IPS DF 6.9 (cell line): Measurements from ENCODE around the gene KBTBD4.
"Not testable (repeated sequence)": the region's sequence is repeated elsewhere in the genome, so short reads cannot be mapped to it uniquely, and the experiment has no call there.

ENCODE experiments used
- DNase-seq: peaks from one replicate; pipeline ENCODE4 v3.0.0-alpha.2; 2013; ENCODE audit warnings: low read depth, low spot score
- H3K27ac ChIP-seq: one replicate; pipeline ENCODE4 v1.5.1; 2013; ENCODE audit warnings: low read length, control low read depth
- H3K27me3 ChIP-seq: 2 replicates; pipeline ENCODE4 v1.6.1; 2013; ENCODE audit warnings: mild to moderate bottlenecking, low read length; ENCODE audit not compliant: control insufficient read depth, insufficient read depth
- H3K36me3 ChIP-seq: 2 replicates; pipeline ENCODE4 v1.6.1; 2013; ENCODE audit warnings: low read length; ENCODE audit not compliant: control insufficient read depth, insufficient read depth
- H3K4me1 ChIP-seq: 2 replicates; pipeline ENCODE4 v1.6.1; 2013; ENCODE audit warnings: low read length; ENCODE audit not compliant: control insufficient read depth, insufficient read depth
- H3K4me3 ChIP-seq: 2 replicates; pipeline ENCODE4 v1.5.1; 2013; ENCODE audit warnings: mild to moderate bottlenecking, low read length
- H3K9me3 ChIP-seq: 2 replicates; pipeline ENCODE4 v1.6.1; 2013; ENCODE audit warnings: low read length, inconsistent platforms; ENCODE audit not compliant: control insufficient read depth, insufficient read depth
- WGBS: extraction: QIAGEN DNeasy Blood & Tissue Kit; methylation state at CpG from one replicate; pipeline ENCODE4 v1.1.7; 2013; ENCODE audit warnings: mixed read lengths, missing lambda C conversion rate; ENCODE audit not compliant: insufficient read length, insufficient coverage; 5-methylcytosine and 5-hydroxymethylcytosine counted together

The KBTBD4 gene

DNA sequence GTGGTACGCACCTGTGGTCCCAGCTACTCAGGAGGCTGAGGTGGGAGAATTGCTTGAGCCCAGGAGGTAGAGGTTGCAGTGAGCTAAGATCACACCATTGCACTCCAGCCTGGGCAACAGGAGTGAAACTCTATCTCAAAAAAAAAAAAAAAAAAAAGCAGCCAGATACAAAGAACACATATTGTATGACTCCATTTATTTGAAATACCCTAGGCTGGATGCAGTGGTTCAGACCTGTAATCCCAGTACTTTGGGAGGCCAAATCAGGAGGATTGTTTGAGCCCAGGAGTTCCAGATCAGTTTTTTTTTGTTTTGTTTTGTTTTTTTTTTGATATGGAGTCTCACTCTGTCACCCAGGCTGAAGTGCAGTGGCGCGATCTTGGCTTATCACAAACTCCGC lies 16.4 kb downstream of the KBTBD4 start:
- H3K9me3 ChIP-seq, H3K27ac ChIP-seq, DNase-seq, H3K4me3 ChIP-seq, H3K27me3 ChIP-seq, H3K4me1 ChIP-seq, H3K36me3 ChIP-seq: not testable (repeated sequence)
- no CpG with 5 or more reads among the region's 4 CpGs for WGBS

DNA sequence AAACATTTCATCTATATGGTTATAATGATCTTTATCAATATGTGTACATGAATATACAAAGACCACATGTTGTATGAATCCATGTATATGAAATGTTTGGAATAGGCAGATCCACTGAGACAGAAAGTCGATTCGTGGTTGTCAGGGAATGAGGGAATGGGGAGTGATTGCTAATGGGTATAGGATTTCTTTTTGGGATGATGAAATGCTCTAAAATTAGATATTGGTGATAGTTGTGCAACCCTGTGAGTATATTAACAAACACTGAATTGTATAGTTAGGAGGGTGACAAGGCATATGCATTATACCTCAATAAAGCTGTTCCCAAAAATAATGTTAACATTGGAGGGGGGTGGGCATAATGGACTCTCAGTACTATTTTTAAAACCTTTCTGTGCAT lies 18.3 kb downstream of the KBTBD4 start:
- WGBS: no CpG with 5 or more reads among the region's 2 CpGs
- H3K4me1 ChIP-seq: no peaks in the 10 kb centered on the region
- no peak overlapping the region for H3K4me3 ChIP-seq
- DNase-seq: no peak
- no peaks in the 10 kb centered on the region for H3K36me3 ChIP-seq
- no peak overlapping the region for H3K27ac ChIP-seq
- H3K9me3 ChIP-seq: no peaks in the 10 kb centered on the region
- no peaks in the 10 kb centered on the region for H3K27me3 ChIP-seq

DNA sequence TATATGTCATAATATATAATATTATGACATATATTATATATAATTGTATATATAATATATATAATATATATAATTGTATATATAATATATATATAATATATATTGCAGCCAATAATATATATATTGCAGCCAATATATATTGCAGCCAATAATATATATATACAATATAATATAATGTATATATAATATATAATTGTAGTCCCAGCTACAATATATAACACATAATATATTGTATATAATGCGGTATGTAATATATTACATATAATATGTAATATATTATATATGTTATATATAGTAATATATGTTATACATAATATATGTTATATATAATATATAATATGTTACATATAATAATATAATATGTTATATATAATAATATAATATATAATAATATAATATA lies 20.1 kb downstream of the KBTBD4 start:
- Histone ChIP-seq H3K27me3 (no peaks in the 10 kb centered on the region), H3K4me3 (no peak overlapping the region), H3K9me3 (no peaks in the 10 kb centered on the region), H3K27ac (no peak overlapping the region), H3K36me3 (no peaks in the 10 kb centered on the region), H3K4me1 (no peaks in the 10 kb centered on the region)
- DNase-seq: no peak
- WGBS: no CpG with 5 or more reads among the region's 1 CpG

DNA sequence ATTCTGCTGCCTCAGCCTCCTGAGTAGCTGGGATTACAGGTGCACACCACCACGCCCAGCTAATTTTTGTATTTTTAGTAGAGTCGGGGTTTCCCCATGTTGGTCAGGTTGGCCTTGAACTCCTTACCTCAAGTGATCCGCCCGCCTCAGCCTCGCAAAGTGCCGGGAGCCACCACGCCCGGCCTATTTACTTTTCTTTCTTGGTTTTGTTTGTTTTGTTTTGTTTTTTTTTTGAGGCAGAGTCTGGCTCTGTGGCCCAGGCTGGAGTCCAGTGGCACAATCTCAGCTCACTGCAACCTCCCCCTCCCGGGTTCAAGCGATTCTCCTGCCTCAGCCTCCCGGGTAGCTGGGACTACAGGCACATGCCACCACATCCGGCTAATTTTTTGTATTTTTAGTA lies 21.8 kb downstream of the KBTBD4 start:
- H3K9me3 ChIP-seq, H3K4me3 ChIP-seq, H3K4me1 ChIP-seq, DNase-seq, H3K36me3 ChIP-seq, H3K27ac ChIP-seq, H3K27me3 ChIP-seq: not testable (repeated sequence)
- WGBS: no CpG with 5 or more reads among the region's 12 CpGs

DNA sequence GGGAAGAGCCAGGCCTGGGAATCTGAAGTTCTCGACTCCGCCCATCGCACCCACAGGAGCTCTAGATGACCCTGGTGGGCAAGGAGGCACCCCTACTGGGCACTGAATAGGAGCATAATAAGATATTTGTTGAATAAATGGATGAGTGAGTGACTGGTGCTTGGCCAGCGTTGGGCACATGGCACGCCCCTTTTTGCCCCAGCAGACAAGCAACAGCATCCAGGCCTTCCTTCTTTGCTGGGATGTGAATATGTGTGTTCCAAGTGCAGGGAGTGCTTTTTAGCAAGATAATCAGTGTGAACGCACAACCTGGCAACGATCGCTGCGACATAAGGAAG lies 25.4 kb downstream of the KBTBD4 start:
- no peak for DNase-seq
- H3K36me3 ChIP-seq: no peaks in the 10 kb centered on the region
- no peaks in the 10 kb centered on the region for H3K27me3 ChIP-seq
- no peaks in the 10 kb centered on the region for H3K4me1 ChIP-seq
- peak overlapping the region; percentile 24; the same call in 1 of the 2 replicates for H3K4me3 ChIP-seq
- H3K27ac ChIP-seq: no peak overlapping the region
- no peaks in the 10 kb centered on the region for H3K9me3 ChIP-seq
- no CpG with 5 or more reads among the region's 9 CpGs for WGBS

DNA sequence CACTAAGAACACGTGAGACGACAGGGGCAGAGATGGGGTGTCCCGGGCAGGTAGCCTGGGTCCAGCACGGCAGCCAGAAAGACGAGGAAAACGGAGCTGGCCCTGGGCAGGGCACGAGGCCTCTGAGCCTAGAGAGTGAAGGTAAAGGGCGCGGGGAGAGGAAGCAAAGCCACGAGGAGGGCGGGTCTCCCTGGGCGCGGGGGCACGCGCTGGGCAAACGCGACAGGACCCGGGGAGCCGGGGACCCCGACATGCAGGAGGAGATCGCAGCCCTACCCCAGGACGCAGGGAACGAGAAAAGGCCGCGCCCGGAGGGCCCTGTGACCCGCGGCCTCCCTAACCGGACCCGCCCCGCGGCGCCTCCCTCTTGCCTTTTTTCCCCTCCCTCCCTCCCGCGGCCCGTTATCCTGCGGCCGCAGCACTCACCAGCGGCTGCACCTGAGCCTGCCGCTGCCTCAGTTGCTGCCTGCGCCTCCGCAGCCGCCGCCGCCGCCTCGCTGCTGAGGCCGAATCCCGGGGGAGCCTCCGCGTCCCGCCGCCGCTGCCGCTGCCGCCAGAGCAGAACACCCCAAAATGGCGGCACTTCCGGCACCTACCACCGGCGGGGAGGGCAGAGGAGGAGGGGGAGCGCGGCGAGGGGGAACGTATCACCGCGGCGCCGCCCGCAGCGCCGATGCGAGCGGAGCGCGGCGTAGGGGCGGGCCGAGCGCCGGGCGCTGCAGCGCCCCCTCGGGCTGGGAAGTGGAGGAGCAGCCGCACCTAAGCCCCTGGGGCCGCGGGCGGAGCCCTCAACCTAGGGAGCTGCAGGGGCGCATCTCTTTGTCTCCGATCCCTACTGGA lies 26.0 kb downstream of the KBTBD4 start, which contains the start of gene CELF1:
CELF1 (minus strand) TSS at position 567 of the 840 bp plus-strand sequence. CDS start 53,609 bp downstream, outside the sequence.
- Histone ChIP-seq H3K9me3 (no peaks in the 10 kb centered on the region), H3K36me3 (no peaks in the 10 kb centered on the region), H3K4me1 (no peaks in the 10 kb centered on the region), H3K27ac (no peak within 1 kb of the TSS), H3K4me3 (peak within 1 kb of the TSS; percentile 85), H3K27me3 (no peaks in the 10 kb centered on the region)
- WGBS: no CpG with 5 or more reads among the region's 89 CpGs
- DNase-seq: peak; percentile 61

DNA sequence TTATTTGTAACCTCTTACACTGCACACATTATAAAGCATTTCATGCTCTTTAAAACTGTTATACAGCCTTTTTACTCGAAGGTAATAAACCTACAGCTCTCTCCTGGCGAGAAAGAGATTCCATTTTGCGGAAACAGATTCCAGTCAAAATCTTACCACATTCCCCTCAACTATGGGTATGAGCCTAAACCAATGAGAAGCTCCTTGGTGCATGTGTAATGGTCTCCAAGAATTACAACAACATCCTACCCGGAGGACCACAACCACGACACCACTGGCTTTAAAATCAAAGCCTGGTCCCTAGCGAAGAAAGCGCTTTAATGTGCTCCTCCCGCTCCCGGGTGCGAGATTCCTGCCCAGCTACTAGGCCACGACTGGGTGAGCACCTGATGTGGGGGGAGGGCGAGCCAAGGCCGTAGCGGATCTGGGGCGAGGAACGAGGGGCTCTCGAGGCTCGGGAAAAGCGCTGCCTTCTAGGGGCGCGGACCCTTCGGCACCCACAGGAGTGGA lies 26.7 kb downstream of the KBTBD4 start:
- no peaks in the 10 kb centered on the region for H3K36me3 ChIP-seq
- no peak for DNase-seq
- no peaks in the 10 kb centered on the region for H3K4me1 ChIP-seq
- WGBS: no CpG with 5 or more reads among the region's 22 CpGs
- H3K27me3 ChIP-seq: no peaks in the 10 kb centered on the region
- no peak overlapping the region for H3K27ac ChIP-seq
- H3K4me3 ChIP-seq: peak overlapping the region; percentile 85
- H3K9me3 ChIP-seq: no peaks in the 10 kb centered on the region

DNA sequence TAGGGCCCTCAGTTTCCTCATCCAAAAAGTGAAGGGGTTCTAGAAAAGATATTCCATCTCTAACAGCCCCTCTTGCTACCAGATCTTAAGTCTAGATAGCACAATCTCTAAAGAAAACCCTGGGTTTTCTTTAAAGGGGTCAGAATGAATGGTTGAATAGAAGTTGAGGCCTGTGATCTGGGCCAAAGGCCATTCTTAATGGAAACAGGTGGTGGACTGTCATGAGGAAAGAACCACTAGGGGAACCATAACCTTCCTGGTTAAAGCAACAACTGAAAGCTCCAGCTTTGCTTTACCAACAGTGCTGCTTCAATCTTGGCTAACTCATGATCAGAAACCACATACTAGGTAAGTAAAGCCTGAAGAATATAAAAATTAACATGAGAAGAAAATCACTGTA lies 27.7 kb downstream of the KBTBD4 start:
- Histone ChIP-seq H3K9me3 (no peaks in the 10 kb centered on the region), H3K4me3 (no peak overlapping the region), H3K27me3 (no peaks in the 10 kb centered on the region), H3K4me1 (no peaks in the 10 kb centered on the region), H3K27ac (no peak overlapping the region), H3K36me3 (no peaks in the 10 kb centered on the region)
- DNase-seq: no peak

DNA sequence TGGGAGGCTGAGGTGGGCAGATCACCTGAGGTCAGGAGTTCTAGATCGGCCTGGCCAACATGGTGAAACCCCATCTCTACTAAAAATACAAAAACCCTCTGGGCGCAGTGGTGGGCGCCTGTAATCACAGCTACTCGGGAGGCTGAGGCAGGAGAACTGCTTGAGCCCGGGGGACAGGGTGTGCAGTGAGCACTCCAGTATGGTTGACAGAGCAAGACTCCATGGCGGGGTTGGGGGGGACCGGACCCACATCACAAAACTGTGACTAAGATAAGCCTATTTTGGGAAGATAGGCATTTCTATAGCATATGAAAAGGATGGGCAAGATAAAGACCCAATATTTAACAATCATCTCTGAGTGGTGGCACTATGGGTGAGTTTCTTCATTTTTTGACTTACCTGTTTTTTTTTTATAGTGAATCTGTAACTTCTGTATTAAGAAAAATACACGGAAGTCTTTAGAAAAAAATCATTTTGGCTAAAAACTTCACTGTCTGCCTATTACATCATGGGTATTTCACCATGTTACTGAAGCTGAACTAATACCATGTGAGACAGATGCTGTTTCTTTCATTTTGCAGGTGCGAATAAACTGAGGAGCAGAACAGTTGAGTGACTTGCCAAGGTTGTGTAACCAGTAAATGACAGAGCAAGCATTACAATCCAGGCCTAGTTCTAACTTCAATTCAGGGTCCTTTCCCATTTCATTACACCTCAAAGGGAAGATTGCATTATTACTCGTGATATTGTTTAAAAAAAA lies 28.3 kb downstream of the KBTBD4 start:
- H3K27me3 ChIP-seq: no peaks in the 10 kb centered on the region
- DNase-seq: no peak
- WGBS: no CpG with 5 or more reads among the region's 10 CpGs
- no peaks in the 10 kb centered on the region for H3K9me3 ChIP-seq
- H3K4me1 ChIP-seq: no peaks in the 10 kb centered on the region
- no peak overlapping the region for H3K27ac ChIP-seq
- no peaks in the 10 kb centered on the region for H3K36me3 ChIP-seq
- no peak overlapping the region for H3K4me3 ChIP-seq

DNA sequence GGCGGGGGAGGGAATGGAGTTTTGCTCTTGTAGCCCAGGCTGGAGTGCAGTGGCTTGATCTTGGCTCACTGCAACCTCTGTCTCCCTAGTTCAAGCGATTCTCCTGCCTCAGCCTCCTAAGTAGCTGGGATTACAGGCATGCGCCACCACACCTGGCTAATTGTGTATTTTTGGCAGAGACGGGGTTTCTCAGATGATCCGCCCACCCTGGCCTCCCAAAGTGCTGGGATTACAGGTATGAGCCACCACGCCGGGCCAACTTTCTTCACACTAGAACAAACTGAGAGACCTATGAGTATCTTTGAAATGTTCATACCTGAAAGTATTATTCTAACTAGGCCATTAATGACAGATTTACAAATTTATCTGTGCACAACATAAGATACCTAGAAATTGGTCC lies 32.5 kb downstream of the KBTBD4 start:
- H3K36me3 ChIP-seq, H3K9me3 ChIP-seq, H3K27ac ChIP-seq, H3K4me3 ChIP-seq, H3K4me1 ChIP-seq, H3K27me3 ChIP-seq, DNase-seq: not testable (repeated sequence)
- no CpG with 5 or more reads among the region's 7 CpGs for WGBS
